Measurements from ENCODE around the gene HIRA.

GRCh38 chr22:19431649-19432132 is at the start of gene HIRA:
- TF ChIP-seq CTCF (IDR thresholded peaks at IDR 0.05; ENCODE audit: borderline replicate concordance, extremely low read depth, low read length, poor library complexity, severe bottlenecking) (peak; percentile 3), EZH2 (IDR thresholded peaks at IDR 0.05; ENCODE audit: borderline replicate concordance, low read depth, low read length, severe bottlenecking) (no peak)

All from DND-41 (cell line).